ENCODE data around the gene COL6A6.

DNA sequence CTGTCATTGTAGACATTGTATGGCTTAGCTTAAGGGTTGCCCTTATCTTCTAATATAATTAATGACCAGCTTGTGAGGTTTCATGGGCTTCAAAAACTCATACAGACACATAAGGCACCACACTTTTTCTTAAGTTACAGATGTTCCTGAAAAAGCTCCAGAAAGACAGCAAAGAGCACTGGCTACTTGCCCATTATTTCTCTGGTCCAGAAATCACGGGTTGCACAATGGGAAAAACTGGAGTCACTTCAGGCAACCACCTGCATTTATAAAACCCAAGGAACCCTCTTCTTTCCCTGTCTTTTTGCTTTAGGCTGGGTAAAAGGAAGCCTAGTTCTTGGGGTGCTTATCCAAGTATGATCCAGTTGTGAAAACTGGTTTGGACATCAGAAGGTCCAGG, 2.3 kb upstream of the COL6A6 start:
- TF ChIP-seq CTCF (IDR thresholded peaks at IDR 0.05) (no peak), POLR2AphosphoS5 (IDR thresholded peaks at IDR 0.05) (no peak)
